Osteocyte (in vitro differentiated cells): ENCODE measurements around the gene CYTH1. TPM values are rescaled to one million over a fixed set of nuclear protein-coding genes. Genes with fewer than 3 reads are reported as not detected.

ENCODE experiments used
- DNase-seq: peaks from one replicate; pipeline ENCODE4 v3.0.0; 2021; ENCODE audit warnings: mixed read lengths; ENCODE audit not compliant: unreplicated experiment; ENCODE audit errors: extremely low spot score
- H3K27ac Mint-ChIP-seq: one replicate; pipeline ENCODE4 v1.8.0; 2021; ENCODE audit warnings: mild to moderate bottlenecking, mixed read lengths; ENCODE audit not compliant: unreplicated experiment
- H3K27me3 Mint-ChIP-seq: one replicate; pipeline ENCODE4 v1.8.0; 2021; ENCODE audit warnings: mixed read lengths; ENCODE audit not compliant: unreplicated experiment
- H3K36me3 Mint-ChIP-seq: one replicate; pipeline ENCODE4 v1.8.0; 2021; ENCODE audit warnings: mixed read lengths; ENCODE audit not compliant: unreplicated experiment
- H3K4me1 Mint-ChIP-seq: one replicate; pipeline ENCODE4 v1.8.0; 2021; ENCODE audit warnings: mixed read lengths; ENCODE audit not compliant: unreplicated experiment
- H3K4me3 Mint-ChIP-seq: one replicate; pipeline ENCODE4 v1.8.0; 2021; ENCODE audit warnings: mild to moderate bottlenecking, moderate library complexity, mixed read lengths; ENCODE audit not compliant: unreplicated experiment
- H3K9me3 Mint-ChIP-seq: one replicate; pipeline ENCODE4 v1.8.0; 2021; ENCODE audit warnings: mixed read lengths; ENCODE audit not compliant: unreplicated experiment
- total RNA-seq: library from RNA; stranded (reverse); gene quantifications from 2 replicates; pipeline ENCODE4 v1.2.1, GENCODE V29; 2021
- TF ChIP-seq, protein P1 (sequence below): fragments of 200-600 bp; sonication (generic); IDR thresholded peaks from 2 replicates; pipeline ENCODE4 v1.5.0; 2021; ENCODE audit warnings: antibody characterized with exemption, mild to moderate bottlenecking, moderate library complexity

The CYTH1 gene
- total RNA-seq, 1 donor from 2014 or later = 113 TPM

DNA sequence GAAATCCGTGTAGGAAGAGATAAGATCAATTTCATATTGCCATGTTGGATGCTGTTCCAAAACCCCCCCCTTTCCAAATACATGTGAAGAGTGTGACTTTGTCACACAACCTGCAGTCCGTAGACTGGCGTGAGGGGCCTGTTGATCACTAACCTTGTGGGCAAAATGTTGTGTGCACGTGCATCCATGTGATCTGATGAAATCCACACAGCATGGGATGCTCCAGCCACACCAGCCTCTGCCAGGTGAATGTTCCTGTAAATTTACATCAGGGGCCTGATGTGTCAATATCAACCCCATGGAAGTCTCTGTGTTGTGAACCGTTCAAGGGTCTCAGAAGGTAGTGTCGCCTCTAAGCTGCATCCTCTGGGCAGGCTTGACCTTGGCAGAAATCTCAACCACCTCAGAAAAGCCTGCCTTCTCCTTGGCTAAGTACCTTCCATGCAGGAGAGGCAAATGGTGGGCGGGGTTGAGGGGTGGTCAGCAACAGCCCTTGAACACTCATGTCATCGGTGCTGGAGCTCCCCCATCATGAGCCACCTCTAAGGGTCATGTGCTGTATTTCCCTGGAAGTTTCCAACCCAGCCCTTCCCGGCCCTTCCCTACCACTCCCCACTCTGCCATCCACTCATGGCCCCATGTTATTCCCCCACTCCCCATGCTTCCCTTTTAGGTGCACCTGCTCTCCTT, 126.7 kb downstream of the CYTH1 start:
- Mint-ChIP-seq H3K27ac (no peak overlapping the region), H3K9me3 (no peaks in the 10 kb centered on the region), H3K4me1 (peaks cover 58% of the 10 kb centered on the region), H3K4me3 (no peak overlapping the region), H3K36me3 (no peaks in the 10 kb centered on the region), H3K27me3 (no peaks in the 10 kb centered on the region)
- TF ChIP-seq, protein P1, sequence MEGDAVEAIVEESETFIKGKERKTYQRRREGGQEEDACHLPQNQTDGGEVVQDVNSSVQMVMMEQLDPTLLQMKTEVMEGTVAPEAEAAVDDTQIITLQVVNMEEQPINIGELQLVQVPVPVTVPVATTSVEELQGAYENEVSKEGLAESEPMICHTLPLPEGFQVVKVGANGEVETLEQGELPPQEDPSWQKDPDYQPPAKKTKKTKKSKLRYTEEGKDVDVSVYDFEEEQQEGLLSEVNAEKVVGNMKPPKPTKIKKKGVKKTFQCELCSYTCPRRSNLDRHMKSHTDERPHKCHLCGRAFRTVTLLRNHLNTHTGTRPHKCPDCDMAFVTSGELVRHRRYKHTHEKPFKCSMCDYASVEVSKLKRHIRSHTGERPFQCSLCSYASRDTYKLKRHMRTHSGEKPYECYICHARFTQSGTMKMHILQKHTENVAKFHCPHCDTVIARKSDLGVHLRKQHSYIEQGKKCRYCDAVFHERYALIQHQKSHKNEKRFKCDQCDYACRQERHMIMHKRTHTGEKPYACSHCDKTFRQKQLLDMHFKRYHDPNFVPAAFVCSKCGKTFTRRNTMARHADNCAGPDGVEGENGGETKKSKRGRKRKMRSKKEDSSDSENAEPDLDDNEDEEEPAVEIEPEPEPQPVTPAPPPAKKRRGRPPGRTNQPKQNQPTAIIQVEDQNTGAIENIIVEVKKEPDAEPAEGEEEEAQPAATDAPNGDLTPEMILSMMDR = no peak
- no peak for DNase-seq

GRCh38 chr17:78654325-78654724, 127.7 kb downstream of the CYTH1 start:
- Mint-ChIP-seq H3K27ac (no peak overlapping the region), H3K4me3 (no peak overlapping the region), H3K36me3 (no peaks in the 10 kb centered on the region), H3K4me1 (peaks cover 58% of the 10 kb centered on the region), H3K27me3 (no peaks in the 10 kb centered on the region), H3K9me3 (no peaks in the 10 kb centered on the region)
- DNase-seq = no peak
- TF ChIP-seq, protein P1 = no peak

DNA sequence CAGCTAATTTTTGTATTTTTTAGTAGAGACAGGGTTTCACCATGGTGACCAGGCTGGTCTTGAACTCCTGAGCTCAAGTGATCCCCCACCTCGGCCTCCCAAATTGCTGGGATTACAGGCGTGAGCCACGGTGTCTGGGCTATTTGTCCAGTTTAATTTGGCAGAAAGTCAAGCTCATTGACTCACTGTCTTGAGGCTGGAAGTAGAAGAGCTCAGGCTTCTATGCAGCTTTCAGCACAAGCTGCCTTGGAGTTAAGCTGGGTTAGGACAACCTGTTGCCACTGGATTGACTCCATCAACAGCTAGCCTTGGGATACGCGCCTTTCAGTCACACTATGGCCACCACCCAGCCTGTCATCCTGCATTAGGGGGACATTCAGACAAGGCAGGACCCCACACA, 128.7 kb downstream of the CYTH1 start:
- H3K36me3 Mint-ChIP-seq = no peaks in the 10 kb centered on the region
- H3K4me1 Mint-ChIP-seq = peaks cover 53% of the 10 kb centered on the region
- no peaks in the 10 kb centered on the region for H3K27me3 Mint-ChIP-seq
- DNase-seq = no peak
- H3K9me3 Mint-ChIP-seq = no peaks in the 10 kb centered on the region
- peak overlapping the region; percentile 52 for H3K27ac Mint-ChIP-seq
- H3K4me3 Mint-ChIP-seq = no peak overlapping the region
- TF ChIP-seq, protein P1 = no peak

DNA sequence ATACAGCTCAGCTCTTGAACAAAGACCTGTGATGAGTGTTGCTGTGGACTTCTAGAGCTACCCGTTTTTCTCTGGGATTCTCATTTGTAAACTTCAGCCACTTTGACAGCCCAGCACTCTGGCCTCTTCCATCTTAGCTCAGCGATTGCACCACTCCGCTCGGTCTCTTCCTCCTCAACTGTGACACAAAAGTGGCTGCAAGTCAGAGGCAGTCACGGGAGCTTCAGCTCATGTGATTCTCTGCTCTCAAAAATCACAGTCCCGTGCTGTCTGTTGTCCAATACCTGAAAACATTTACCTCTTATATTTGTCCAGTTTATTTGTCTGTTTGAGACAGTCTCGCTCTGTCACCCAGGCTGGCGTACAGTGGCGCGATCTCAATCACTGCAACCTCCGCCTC, 129.2 kb downstream of the CYTH1 start:
- Mint-ChIP-seq H3K27ac (peak overlapping the region; percentile 52), H3K36me3 (no peaks in the 10 kb centered on the region), H3K4me1 (peaks cover 48% of the 10 kb centered on the region), H3K4me3 (no peak overlapping the region), H3K9me3 (no peaks in the 10 kb centered on the region), H3K27me3 (no peaks in the 10 kb centered on the region)
- no peak for DNase-seq
- TF ChIP-seq, protein P1 = no peak

GRCh38 chr17:78652024-78652423, 130.0 kb downstream of the CYTH1 start:
- no peak for DNase-seq
- peak overlapping the region; percentile 77 for H3K27ac Mint-ChIP-seq
- TF ChIP-seq, protein P1 = no peak
- no peaks in the 10 kb centered on the region for H3K27me3 Mint-ChIP-seq
- H3K4me1 Mint-ChIP-seq = peaks cover 45% of the 10 kb centered on the region
- H3K9me3 Mint-ChIP-seq = no peaks in the 10 kb centered on the region
- no peak overlapping the region for H3K4me3 Mint-ChIP-seq
- H3K36me3 Mint-ChIP-seq = no peaks in the 10 kb centered on the region
